GM12878 (cell line): ENCODE measurements around the gene ITGA6. TPM values are rescaled to one million over a fixed set of nuclear protein-coding genes. Genes with fewer than 3 reads are reported as not detected.

ENCODE experiments used
- ATAC-seq: fragments of 200-7000 bp; cut with Tn5 transposase; 3 replicates; pipeline ENCODE4 v1.9.1; 2020; ENCODE audit warnings: mild to moderate bottlenecking, moderate library complexity
- BruUV-seq: library from RNA; stranded (reverse); fragments of 400-500 nt; replicated peaks from 2 replicates; lab custom pipeline; 2021; lab: Mats Ljungman, UMichigan
- CTCF ChIA-PET: fragments of 300-600 bp; sonication (Branson Sonifier 250); formaldehyde crosslinking; extraction: SDS; loops from one replicate; lab custom pipeline; 2021; ENCODE audit warnings: inconsistent platforms; lab: Yijun Ruan, JAX
- POLR2A ChIA-PET: fragments of 350-600 bp; formaldehyde crosslinking; extraction: SDS; loops from one replicate; lab custom pipeline; 2021; ENCODE audit warnings: inconsistent platforms; lab: Charles Lee
- RAD21 ChIA-PET: fragments of 300-600 bp; sonication (Branson Sonifier 250); formaldehyde crosslinking; loops from one replicate; lab custom pipeline; 2023; ENCODE audit warnings: antibody characterized with exemption; ENCODE audit not compliant: unreplicated experiment; lab: Charles Lee
- SMC1A ChIA-PET: fragments of 300-600 bp; sonication (Branson Sonifier 250); formaldehyde crosslinking; loops from one replicate; lab custom pipeline; 2023; ENCODE audit not compliant: unreplicated experiment, uncharacterized antibody; lab: Charles Lee
- DNase-seq: peaks from one replicate; pipeline ENCODE4 v3.0.0-alpha.2; 2011; ENCODE audit warnings: low read depth, low spot score
- FAIRE-seq: peaks from 3 replicates; lab custom pipeline; 2011; peaks lifted over from hg19 to GRCh38; lab: Jason Lieb, UNC
- H2AFZ ChIP-seq: 2 replicates; pipeline ENCODE4 v1.6.0; 2011; ENCODE audit warnings: low read depth, low read length, control low read depth; ENCODE audit not compliant: control insufficient read depth
- H3K27ac ChIP-seq: 2 replicates; pipeline ENCODE4 v1.5.1; 2011; ENCODE audit warnings: control low read depth; ENCODE audit not compliant: control insufficient read depth, insufficient read depth
- H3K27me3 ChIP-seq, 2 experiments: replicated peaks in 1 of 2; 2 replicates each; pipeline versions ENCODE4 v1.6.0 to v1.6.1; 2011; ENCODE audit warnings: low read length in 1 of 2; ENCODE audit not compliant: control insufficient read depth in 2 of 2, insufficient read depth in 2 of 2
- H3K36me3 ChIP-seq, 2 experiments: 2 replicates each; pipeline ENCODE4 v1.5.1; 2011; ENCODE audit warnings: low read length in 1 of 2; ENCODE audit not compliant: control insufficient read depth in 2 of 2, insufficient read depth in 2 of 2
- H3K4me1 ChIP-seq: 2 replicates; pipeline ENCODE4 v1.6.1; 2011; ENCODE audit warnings: mild to moderate bottlenecking, low read length, moderate library complexity, mixed read lengths; ENCODE audit not compliant: control insufficient read depth, insufficient read depth
- H3K4me2 ChIP-seq: 2 replicates; pipeline ENCODE4 v1.6.0; 2011; ENCODE audit warnings: control low read depth; ENCODE audit not compliant: control insufficient read depth, insufficient read depth
- H3K4me3 ChIP-seq: fragments of 200-600 bp; sonication (generic); 2 replicates; pipeline ENCODE4 v1.5.1; 2016
- H3K79me2 ChIP-seq: 2 replicates; pipeline ENCODE4 v1.6.0; 2011; ENCODE audit warnings: low read length; ENCODE audit not compliant: control insufficient read depth, insufficient read depth
- H3K9ac ChIP-seq: 2 replicates; pipeline ENCODE4 v1.8.0; 2011; ENCODE audit warnings: low read length, control low read depth, mixed read lengths; ENCODE audit not compliant: control insufficient read depth, insufficient read depth
- H3K9me3 ChIP-seq: replicated peaks from 3 replicates; pipeline ENCODE4 v1.5.1; 2011; ENCODE audit warnings: mild to moderate bottlenecking, low read length; ENCODE audit not compliant: control insufficient read depth, insufficient read depth
- H4K20me1 ChIP-seq: 2 replicates; pipeline ENCODE4 v1.6.0; 2011; ENCODE audit not compliant: control insufficient read depth, insufficient read depth
- ATF7 ChIP-seq: fragments of 450-650 bp; IDR thresholded peaks from 2 replicates; pipeline ENCODE4 v1.6.1; 2016; ENCODE audit warnings: low read depth, mild to moderate bottlenecking
- BACH1 ChIP-seq: fragments of 450-650 bp; IDR thresholded peaks from 2 replicates; pipeline ENCODE4 v1.6.1; 2017; ENCODE audit warnings: mild to moderate bottlenecking, borderline replicate concordance
- CBX3 ChIP-seq: fragments of 200-600 bp; sonication (generic); IDR thresholded peaks from 2 replicates; pipeline ENCODE4 v1.6.1; 2016; ENCODE audit warnings: low read depth, borderline replicate concordance
- CEBPB ChIP-seq, 2 experiments: fragments of 150-350 bp in 1 of 2; IDR thresholded peaks; 2 replicates each; pipeline ENCODE4 v1.6.1; 2012 to 2014; ENCODE audit warnings: low read depth in 2 of 2, low read length in 2 of 2, borderline replicate concordance in 1 of 2, inconsistent platforms in 1 of 2
- E2F4 ChIP-seq: IDR thresholded peaks from 2 replicates; pipeline ENCODE4 v1.6.1; 2012; ENCODE audit warnings: low read depth, low read length, improper control_type of control experiment
- ESRRA ChIP-seq: IDR thresholded peaks from 2 replicates; pipeline ENCODE4 v1.6.1; 2012; ENCODE audit warnings: mild to moderate bottlenecking, low read length, improper control_type of control experiment
- ETV6 ChIP-seq, 2 experiments: fragments of 450-650 bp in 1 of 2; IDR thresholded peaks in 1 of 2; conservative IDR thresholded peaks in 1 of 2; 2 replicates each; pipeline ENCODE4 v1.6.1; 2014; ENCODE audit warnings: antibody characterized with exemption in 1 of 2, borderline replicate concordance in 1 of 2, low read depth in 1 of 2, mild to moderate bottlenecking in 1 of 2, moderate library complexity in 1 of 2
- PAX8 ChIP-seq: fragments of 450-650 bp; IDR thresholded peaks from 2 replicates; pipeline ENCODE4 v1.6.1; 2017; ENCODE audit warnings: mild to moderate bottlenecking, moderate library complexity
- PKNOX1 ChIP-seq: fragments of 450-650 bp; IDR thresholded peaks from 2 replicates; pipeline ENCODE4 v1.6.1; 2016; ENCODE audit warnings: mild to moderate bottlenecking
- PML ChIP-seq: IDR thresholded peaks from 2 replicates; pipeline ENCODE4 v1.6.1; 2012; ENCODE audit warnings: low read length, inconsistent platforms
- POLR2AphosphoS2 ChIP-seq: IDR thresholded peaks from 2 replicates; pipeline ENCODE4 v1.6.1; 2011; ENCODE audit warnings: low read depth, mild to moderate bottlenecking, low read length, improper control_type of control experiment, moderate library complexity
- RBBP5 ChIP-seq: fragments of 200-600 bp; sonication (generic); conservative IDR thresholded peaks from 2 replicates; pipeline ENCODE4 v1.6.1; 2016
- REST ChIP-seq: IDR thresholded peaks from 2 replicates; pipeline ENCODE4 v1.6.1; 2012; ENCODE audit warnings: mild to moderate bottlenecking, low read depth, low read length
- YBX1 ChIP-seq: fragments of 450-650 bp; IDR thresholded peaks from 2 replicates; pipeline ENCODE4 v1.6.1; 2016; ENCODE audit warnings: antibody characterized with exemption
- ZNF384 ChIP-seq: IDR thresholded peaks from 2 replicates; pipeline ENCODE4 v1.6.1; 2012; ENCODE audit warnings: low read depth, mild to moderate bottlenecking, low read length, improper control_type of control experiment, borderline replicate concordance
- ZZZ3 ChIP-seq: IDR thresholded peaks from 2 replicates; pipeline ENCODE4 v1.6.1; 2011; ENCODE audit warnings: low read depth; ENCODE audit not compliant: control insufficient read depth, insufficient read length
- WGBS: methylation state at CpG from one replicate; pipeline ENCODE4 v1.1.6; 2016; ENCODE audit warnings: low lambda C conversion rate; ENCODE audit not compliant: insufficient replicate concordance, insufficient coverage; ENCODE audit errors: missing lambda C conversion rate; 5-methylcytosine and 5-hydroxymethylcytosine counted together
- in situ Hi-C: fragments of 300-500 bp; cut with MboI; formaldehyde crosslinking; loops from 9 replicates; pipeline ENCODE4 v1.14.3; 2018; ENCODE audit warnings: mixed read lengths
- intact Hi-C: fragments of 100-400 bp; cut with micrococcal nuclease; formaldehyde crosslinking; loops from one replicate; pipeline ENCODE4 v1.14.2; 2022; ENCODE audit not compliant: unreplicated experiment
- polyA plus RNA-seq, 11 experiments: library from polyadenylated mRNA; depleted of rRNA in 4 of 11; unstranded in 6 of 11; stranded (reverse) in 5 of 11; fragments of >200 nt; fragmentation: Nextera tagmentation in 4 of 11; fragmentation: Illumina TruSeq in 1 of 11; extraction: Ambion mirVana in 4 of 11; extraction: Trizol in 1 of 11; gene quantifications; 1 replicate in 1 of 11; 2 replicates in 10 of 11; pipeline versions ENCODE4 v1.2.1 to v1.2.3, GENCODE V29; 2011 to 2016; ENCODE audit warnings: inconsistent platforms in 2 of 11, missing spikeins in 2 of 11, low read depth in 1 of 11
- total RNA-seq, 4 experiments: library from RNA; depleted of rRNA in 3 of 4; stranded (reverse); fragments of >200 nt in 3 of 4; fragmentation: Illumina TruSeq in 1 of 4; extraction: Trizol in 1 of 4; gene quantifications; 2 replicates each; pipeline versions ENCODE4 v1.2.1 to v1.2.3, GENCODE V29; 2013 to 2021

The ITGA6 gene
- total and polyA plus RNA-seq, 10 of the 15 experiments (the other 5 are each of a cell fraction or from before 2014, with no cell fraction given) = 0.01 to 0.36 (median 0.14) TPM; not detected in 2

- Histone ChIP-seq H4K20me1 (no peaks in the 10 kb centered on the region), H3K79me2 (no peaks in the 10 kb centered on the region), H3K27ac (no peak overlapping the region), H2AFZ (no peak overlapping the region), H3K9me3 (no peaks in the 10 kb centered on the region), H3K36me3 (no peaks in the 10 kb centered on the region), H3K27me3 (no peaks in the 10 kb centered on the region), H3K9ac (no peak overlapping the region), H3K4me1 (no peaks in the 10 kb centered on the region; the same call in 1 of the 2 replicates), H3K4me3 (no peak overlapping the region), H3K4me2 (no peak overlapping the region)
- in situ Hi-C loops = no loop called here
- FAIRE-seq (no peak), DNase-seq (no peak), ATAC-seq (no peak)
- RAD21 ChIA-PET = no interaction called here
- TF ChIP-seq ZNF384 (no peak), REST (no peak), RBBP5 (no peak), PKNOX1 (no peak), YBX1 (no peak), ZZZ3 (no peak), CEBPB (IDR thresholded peaks at IDR 0.05; ENCODE audit: borderline replicate concordance in 1 of 2, low read depth in 2 of 2, low read length in 2 of 2) (no peak), ESRRA (no peak), ETV6 (conservative IDR thresholded peaks at IDR 0.05 in 1 of 2, IDR thresholded peaks at IDR 0.05 in 1 of 2; ENCODE audit: borderline replicate concordance in 1 of 2, low read depth in 1 of 2) (no peak), PML (no peak), POLR2AphosphoS2 (no peak), ATF7 (no peak), CBX3 (no peak), PAX8 (no peak), E2F4 (no peak), BACH1 (no peak)
- 19% methylated on average over 3 of the region's 3 CpGs for WGBS
- BruUV-seq = no TSS peak
- SMC1A ChIA-PET = no interaction called here
- CTCF ChIA-PET = interaction anchor here (0.8 kb wide), 1 partner anchor 291 kb away, joined by 3 read pairs; no protein-coding TSS in a partner anchor
- POLR2A ChIA-PET = no interaction called here
- intact Hi-C loops = no loop called here
These were observed 68.8 kb downstream of the ITGA6 start for GRCh38 chr2:172496160-172496608.
